Natural killer cell (primary cell): ENCODE measurements around the gene NUBP2. TPM values are rescaled to one million over a fixed set of nuclear protein-coding genes. Genes with fewer than 3 reads are reported as not detected.

ENCODE experiments used
- ATAC-seq, 3 donors: fragments of 150-1000 bp in 2 of 3; fragments of 200-7000 bp in 1 of 3; cut with Tn5 transposase; 1 replicate in 1 of 3; 2 replicates in 2 of 3; pipeline ENCODE4 v1.10.0; 2021; ENCODE audit warnings: mild to moderate bottlenecking in 2 of 3, moderate library complexity in 2 of 3
- DNase-seq, 2 donors: peaks; one replicate each; pipeline versions ENCODE4 v3.0.0 to v3.0.0-alpha.2; 2013 to 2021; ENCODE audit warnings: mixed read lengths in 1 of 2
- H3K27ac ChIP-seq: one replicate; pipeline ENCODE4 v1.5.1; 2013; ENCODE audit warnings: mild to moderate bottlenecking, low read length
- H3K27me3 ChIP-seq: one replicate; pipeline ENCODE4 v1.6.1; 2013; ENCODE audit warnings: low read length; ENCODE audit not compliant: control insufficient read depth, insufficient read depth
- H3K36me3 ChIP-seq: one replicate; pipeline ENCODE4 v1.6.1; 2013; ENCODE audit warnings: low read length; ENCODE audit not compliant: control insufficient read depth, insufficient read depth
- H3K4me1 ChIP-seq: one replicate; pipeline ENCODE4 v1.6.1; 2013; ENCODE audit warnings: low read length; ENCODE audit not compliant: control insufficient read depth, insufficient read depth
- H3K4me3 ChIP-seq: one replicate; pipeline ENCODE4 v1.5.1; 2013; ENCODE audit warnings: low read length
- H3K9me3 ChIP-seq: one replicate; pipeline ENCODE4 v1.6.1; 2013; ENCODE audit warnings: low read length; ENCODE audit not compliant: control insufficient read depth, insufficient read depth
- H3K27ac Mint-ChIP-seq, 2 donors: one replicate each; pipeline ENCODE4 v1.8.0; 2022; ENCODE audit warnings: mild to moderate bottlenecking in 2 of 2, mixed read lengths in 2 of 2, moderate library complexity in 1 of 2
- H3K27me3 Mint-ChIP-seq, 2 donors: one replicate each; pipeline ENCODE4 v1.8.0; 2022; ENCODE audit warnings: low read depth in 2 of 2, mixed read lengths in 2 of 2
- H3K36me3 Mint-ChIP-seq: one replicate; pipeline ENCODE4 v1.8.0; 2022; ENCODE audit warnings: mixed read lengths
- H3K4me1 Mint-ChIP-seq, 2 donors: one replicate each; pipeline ENCODE4 v1.8.0; 2022; ENCODE audit warnings: mixed read lengths in 2 of 2
- H3K4me3 Mint-ChIP-seq: one replicate; pipeline ENCODE4 v1.8.0; 2022; ENCODE audit warnings: mild to moderate bottlenecking, moderate library complexity, mixed read lengths
- H3K9me3 Mint-ChIP-seq, 2 donors: one replicate each; pipeline ENCODE4 v1.8.0; 2022; ENCODE audit warnings: mixed read lengths in 2 of 2
- WGBS: methylation state at CpG from one replicate; pipeline ENCODE4 v1.1.7; 2013; ENCODE audit warnings: missing lambda C conversion rate; ENCODE audit not compliant: insufficient coverage; 5-methylcytosine and 5-hydroxymethylcytosine counted together
- intact Hi-C: fragments of 100-400 bp; cut with micrococcal nuclease; formaldehyde crosslinking; loops from one replicate; pipeline ENCODE4 v1.14.2; 2022
- total RNA-seq, 4 donors: library from RNA; stranded (reverse); fragments of 120-200 nt in 1 of 4; gene quantifications; one replicate each; pipeline versions ENCODE4 v1.2.3 to v1.2.4, GENCODE V29; 2013 to 2022
- TF ChIP-seq, protein P1 (sequence below): fragments of 200-600 bp; IDR thresholded peaks from one replicate; pipeline ENCODE4 v1.8.0; 2022; ENCODE audit warnings: antibody characterized with exemption

Gene NUBP2
- total RNA-seq, 3 donors from 2014 or later (not counting 1 experiment from before 2014, with no cell fraction given) = 39.5 to 51.9 (median 49.4) TPM

DNA sequence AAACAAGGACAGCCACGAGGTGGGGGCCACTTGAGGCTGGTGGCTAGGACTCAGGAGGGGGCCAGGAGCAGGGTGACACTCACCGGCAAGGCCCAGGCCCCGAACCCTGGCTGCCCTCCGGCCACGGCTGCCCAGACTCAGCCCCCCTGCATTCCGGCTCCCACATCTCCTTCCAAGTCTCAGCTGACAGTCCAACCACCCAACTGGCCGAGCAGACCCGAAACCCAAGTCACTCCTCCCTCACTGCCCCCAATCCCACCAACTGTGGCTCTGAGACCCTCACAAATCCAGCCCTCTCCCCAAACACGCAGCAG lies 34.5 kb downstream of the NUBP2 start:
- TF ChIP-seq, protein P1, sequence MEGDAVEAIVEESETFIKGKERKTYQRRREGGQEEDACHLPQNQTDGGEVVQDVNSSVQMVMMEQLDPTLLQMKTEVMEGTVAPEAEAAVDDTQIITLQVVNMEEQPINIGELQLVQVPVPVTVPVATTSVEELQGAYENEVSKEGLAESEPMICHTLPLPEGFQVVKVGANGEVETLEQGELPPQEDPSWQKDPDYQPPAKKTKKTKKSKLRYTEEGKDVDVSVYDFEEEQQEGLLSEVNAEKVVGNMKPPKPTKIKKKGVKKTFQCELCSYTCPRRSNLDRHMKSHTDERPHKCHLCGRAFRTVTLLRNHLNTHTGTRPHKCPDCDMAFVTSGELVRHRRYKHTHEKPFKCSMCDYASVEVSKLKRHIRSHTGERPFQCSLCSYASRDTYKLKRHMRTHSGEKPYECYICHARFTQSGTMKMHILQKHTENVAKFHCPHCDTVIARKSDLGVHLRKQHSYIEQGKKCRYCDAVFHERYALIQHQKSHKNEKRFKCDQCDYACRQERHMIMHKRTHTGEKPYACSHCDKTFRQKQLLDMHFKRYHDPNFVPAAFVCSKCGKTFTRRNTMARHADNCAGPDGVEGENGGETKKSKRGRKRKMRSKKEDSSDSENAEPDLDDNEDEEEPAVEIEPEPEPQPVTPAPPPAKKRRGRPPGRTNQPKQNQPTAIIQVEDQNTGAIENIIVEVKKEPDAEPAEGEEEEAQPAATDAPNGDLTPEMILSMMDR = no peak
- no peak overlapping the region for H3K27ac ChIP-seq
- Mint-ChIP-seq H3K4me3 (no peak overlapping the region), H3K9me3 (no peaks in the 10 kb centered on the region), H3K27ac (no peak overlapping the region), H3K36me3 (no peaks in the 10 kb centered on the region), H3K4me1 (peaks cover 7 to 8% of the 10 kb centered on the region in 2 donors), H3K27me3 (no peaks in the 10 kb centered on the region)
- 93% methylated on average over 9 of the region's 9 CpGs for WGBS
- intact Hi-C loops = no loop called here
- H3K36me3 ChIP-seq = peaks cover 42% of the 10 kb centered on the region
- no peaks in the 10 kb centered on the region for H3K4me1 ChIP-seq
- ATAC-seq (no peak), DNase-seq (no peak)
- H3K9me3 ChIP-seq = no peaks in the 10 kb centered on the region
- H3K4me3 ChIP-seq = no peak overlapping the region
- H3K27me3 ChIP-seq = no peaks in the 10 kb centered on the region

DNA sequence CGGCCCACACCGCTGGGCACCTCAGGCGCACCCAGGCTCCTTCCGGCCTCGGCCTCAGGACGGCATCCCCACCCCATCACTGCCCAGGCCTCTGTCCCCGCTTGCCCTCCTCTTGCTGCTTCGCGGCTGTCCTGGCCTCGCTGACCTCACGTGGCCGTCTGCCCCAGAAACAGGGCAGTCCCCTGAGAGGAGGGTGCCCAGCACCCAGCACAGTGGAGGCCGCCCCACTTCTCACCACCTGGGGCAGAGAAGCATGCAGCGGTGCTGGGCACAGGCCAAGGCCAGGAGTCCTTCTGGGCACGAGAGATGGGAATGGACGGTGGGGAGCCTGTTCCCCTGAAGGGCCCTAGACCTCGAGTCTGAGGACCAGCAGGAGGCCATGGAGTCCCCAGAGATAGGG lies 35.0 kb downstream of the NUBP2 start:
- Mint-ChIP-seq H3K4me3 (no peak overlapping the region), H3K9me3 (no peaks in the 10 kb centered on the region), H3K36me3 (no peaks in the 10 kb centered on the region), H3K27me3 (no peaks in the 10 kb centered on the region), H3K4me1 (peaks cover 7 to 8% of the 10 kb centered on the region in 2 donors), H3K27ac (no peak overlapping the region)
- no peak overlapping the region for H3K4me3 ChIP-seq
- no peak overlapping the region for H3K27ac ChIP-seq
- intact Hi-C loops = no loop called here
- WGBS = 96% methylated on average over 17 of the region's 17 CpGs
- peaks cover 47% of the 10 kb centered on the region for H3K36me3 ChIP-seq
- TF ChIP-seq, protein P1 = no peak
- ATAC-seq = no peak
- no peaks in the 10 kb centered on the region for H3K9me3 ChIP-seq
- H3K4me1 ChIP-seq = no peaks in the 10 kb centered on the region
- no peak for DNase-seq
- no peaks in the 10 kb centered on the region for H3K27me3 ChIP-seq

DNA sequence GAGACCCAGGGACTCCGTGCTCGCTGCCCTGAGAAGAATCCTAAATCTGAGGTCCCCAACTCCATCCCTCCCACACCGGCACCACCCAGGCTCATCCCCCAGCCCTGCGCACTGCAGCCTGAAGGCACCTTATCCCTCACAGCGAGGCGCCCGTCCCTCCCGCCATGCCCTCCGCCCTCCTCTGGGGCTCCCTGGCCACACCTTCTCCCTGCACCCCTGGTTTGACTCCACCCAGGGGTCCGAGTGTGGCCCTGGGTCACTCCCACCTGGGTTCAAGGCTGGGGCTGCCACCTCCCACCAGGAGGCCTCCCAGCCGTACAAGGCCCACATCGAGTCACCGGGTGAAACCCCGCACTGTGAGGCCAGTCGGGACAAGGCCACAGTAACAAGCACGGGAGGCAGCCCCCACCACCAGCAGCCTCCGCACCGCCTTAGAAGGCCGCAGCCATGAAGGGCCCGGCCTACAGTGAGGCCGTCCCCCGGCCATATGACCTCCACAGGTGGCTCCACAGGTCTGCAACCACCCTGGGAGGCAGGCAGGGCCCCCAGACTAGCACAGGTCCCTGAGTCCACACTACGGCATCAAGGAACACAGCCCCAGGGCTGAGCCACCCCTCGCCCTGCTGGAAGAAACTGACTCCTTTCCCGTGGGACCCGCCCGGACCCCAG lies 35.6 kb downstream of the NUBP2 start:
- Histone ChIP-seq H3K36me3 (peaks cover 47% of the 10 kb centered on the region), H3K4me1 (no peaks in the 10 kb centered on the region), H3K9me3 (no peaks in the 10 kb centered on the region), H3K27me3 (no peaks in the 10 kb centered on the region), H3K27ac (no peak overlapping the region), H3K4me3 (no peak overlapping the region)
- Mint-ChIP-seq H3K27ac (no peak overlapping the region), H3K4me1 (peaks cover 3% of the 10 kb centered on the region in 2 donors), H3K9me3 (no peaks in the 10 kb centered on the region), H3K36me3 (no peaks in the 10 kb centered on the region), H3K4me3 (no peak overlapping the region), H3K27me3 (no peaks in the 10 kb centered on the region)
- DNase-seq (no peak), ATAC-seq (no peak)
- 96% methylated on average over 27 of the region's 27 CpGs for WGBS
- intact Hi-C loops = no loop called here
- TF ChIP-seq, protein P1 = no peak

DNA sequence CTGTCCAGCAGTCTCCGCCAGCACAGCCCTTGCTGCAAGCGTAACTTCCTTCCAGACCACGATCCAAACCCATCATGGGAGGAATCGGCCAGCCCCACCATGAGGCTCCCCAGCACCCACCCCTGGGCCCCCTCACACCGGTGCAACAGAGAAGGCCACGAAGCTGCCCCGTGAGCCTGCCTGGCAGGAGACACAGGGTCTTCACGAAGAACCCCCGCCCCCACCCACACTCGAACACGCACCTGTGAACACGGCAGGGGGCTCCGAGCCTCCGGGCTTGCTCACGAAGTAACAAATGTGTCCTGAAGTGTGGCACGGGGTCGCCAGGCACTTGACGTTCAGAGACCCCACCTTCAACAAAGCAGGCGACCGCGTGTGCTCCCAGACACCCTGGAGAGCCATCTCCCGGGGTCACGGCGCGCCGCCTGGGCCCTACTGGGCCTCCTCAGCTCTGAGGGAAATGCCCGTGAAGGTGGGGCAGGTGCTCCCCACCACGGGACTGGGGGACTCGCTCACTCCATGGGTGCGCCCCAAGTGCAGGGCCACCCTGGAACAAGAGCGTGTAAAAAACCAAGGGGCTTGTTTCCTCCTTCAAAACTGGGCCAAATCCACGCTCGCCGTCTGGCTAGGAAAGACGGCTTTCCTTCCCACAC lies 36.2 kb downstream of the NUBP2 start:
- Mint-ChIP-seq H3K27ac (no peak overlapping the region), H3K4me1 (peaks cover 0 to 4% of the 10 kb centered on the region in 2 donors), H3K27me3 (no peaks in the 10 kb centered on the region), H3K4me3 (no peak overlapping the region), H3K9me3 (no peaks in the 10 kb centered on the region), H3K36me3 (no peaks in the 10 kb centered on the region)
- 96% methylated on average over 35 of the region's 35 CpGs for WGBS
- intact Hi-C loops = no loop called here
- DNase-seq (no peak), ATAC-seq (no peak)
- Histone ChIP-seq H3K4me1 (no peaks in the 10 kb centered on the region), H3K9me3 (no peaks in the 10 kb centered on the region), H3K27me3 (no peaks in the 10 kb centered on the region), H3K4me3 (no peak overlapping the region), H3K36me3 (peaks cover 47% of the 10 kb centered on the region), H3K27ac (no peak overlapping the region)
- TF ChIP-seq, protein P1 = no peak
